HS-5 (cell line): ENCODE measurements around the gene TMTC3.

Experiments used
- DNase-seq: peaks from one replicate; pipeline ENCODE4 v3.0.0-alpha.2; 2012; ENCODE audit warnings: low read depth

Gene TMTC3

DNA sequence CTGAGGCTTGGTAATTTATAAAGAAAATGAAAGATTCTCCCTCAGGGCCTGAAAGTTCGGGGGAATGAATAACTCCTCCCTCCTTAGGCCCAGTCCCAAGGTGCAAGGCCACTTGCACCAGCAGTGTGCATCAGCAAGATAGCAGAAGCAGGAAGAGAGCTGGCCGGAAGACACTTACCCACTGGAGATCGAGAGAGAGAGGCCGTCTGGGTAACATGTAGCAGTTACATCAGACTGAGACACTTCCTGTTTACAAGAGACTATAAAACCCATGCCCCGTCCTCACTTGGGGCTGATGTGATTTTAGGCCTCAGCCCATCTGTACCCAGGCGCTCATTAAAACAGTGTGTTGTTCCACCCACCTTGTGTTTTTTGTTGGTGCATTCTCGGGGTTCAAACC is 85.2 kb downstream of the TMTC3 start:
- DNase-seq, result no peak

DNA sequence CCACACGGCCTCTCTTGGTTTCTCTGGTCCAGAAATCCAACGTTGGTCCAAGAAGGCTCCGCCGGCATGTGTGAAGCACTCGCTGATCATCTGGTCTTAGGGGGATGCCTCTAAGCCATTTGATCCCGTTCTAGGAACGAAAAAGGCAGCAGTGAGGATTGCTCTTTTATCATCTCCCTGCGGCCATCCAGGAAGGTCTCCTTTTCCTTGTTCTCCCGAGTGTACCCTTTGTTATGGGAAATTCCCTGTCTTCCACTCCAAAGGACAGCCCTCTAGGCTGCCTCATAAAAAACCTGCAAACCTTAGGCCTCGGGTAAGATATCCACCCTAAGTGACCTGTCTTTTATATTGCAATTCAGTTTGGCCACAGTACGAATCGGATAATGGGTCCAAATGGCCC is 85.8 kb downstream of the TMTC3 start:
- DNase-seq, result no peak

- DNase-seq, result no peak
Observed at GRCh38 chr12:88228720-88229119, 86.6 kb downstream of the TMTC3 start.

- no peak for DNase-seq
Observed at GRCh38 chr12:88230271-88230670, 88.2 kb downstream of the TMTC3 start.

DNA sequence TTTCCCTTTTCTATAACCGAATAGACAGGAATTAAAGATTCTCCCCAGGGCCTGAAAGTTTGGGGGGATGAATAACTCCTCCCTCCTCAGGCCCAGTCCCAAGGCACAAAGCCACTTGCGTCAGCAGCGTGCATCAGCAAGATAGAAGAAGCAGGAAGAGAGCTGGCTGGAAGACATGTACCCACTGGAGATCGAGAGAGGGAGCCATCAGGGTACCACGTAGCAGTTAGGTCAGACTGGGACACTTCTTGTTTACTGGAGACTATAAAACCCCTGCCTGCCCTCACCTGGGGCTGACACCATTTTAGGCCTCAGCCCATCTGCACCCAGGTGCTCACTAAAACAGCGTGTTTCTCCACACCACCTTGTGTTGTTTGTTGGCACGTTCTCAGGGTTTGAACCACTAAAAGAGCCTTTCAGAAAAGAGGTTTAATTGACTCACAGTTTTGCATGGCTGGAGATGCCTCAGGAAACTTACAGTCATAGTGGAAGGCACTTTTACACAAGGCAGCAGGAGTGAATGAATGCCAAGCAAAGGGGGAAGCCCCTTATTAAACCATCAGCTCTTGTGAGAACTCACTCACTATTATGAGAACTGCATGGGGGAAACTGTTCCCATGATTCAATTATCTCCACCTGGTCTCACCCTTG is 93.2 kb downstream of the TMTC3 start:
- no peak for DNase-seq

DNA sequence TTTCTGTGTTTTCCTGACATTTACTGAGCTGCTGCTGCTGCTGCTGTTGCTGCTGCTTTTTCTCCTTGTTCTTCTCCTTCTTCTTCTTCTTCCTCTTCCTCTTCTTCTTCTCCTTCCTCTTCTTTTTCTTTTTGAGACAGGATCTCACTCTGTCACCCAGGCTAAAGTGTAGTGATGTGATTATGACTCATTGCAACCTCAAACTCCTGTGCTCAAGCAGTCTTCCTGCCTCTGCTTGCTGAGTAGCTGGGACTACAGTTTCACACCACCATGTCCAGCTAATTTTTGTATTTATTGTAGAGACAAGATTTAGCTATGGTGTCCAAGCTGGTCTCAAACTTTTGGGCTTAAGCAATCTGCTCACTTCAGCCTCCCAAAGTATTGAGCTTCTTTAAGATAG is 95.8 kb downstream of the TMTC3 start:
- peak; percentile 43 for DNase-seq

DNA sequence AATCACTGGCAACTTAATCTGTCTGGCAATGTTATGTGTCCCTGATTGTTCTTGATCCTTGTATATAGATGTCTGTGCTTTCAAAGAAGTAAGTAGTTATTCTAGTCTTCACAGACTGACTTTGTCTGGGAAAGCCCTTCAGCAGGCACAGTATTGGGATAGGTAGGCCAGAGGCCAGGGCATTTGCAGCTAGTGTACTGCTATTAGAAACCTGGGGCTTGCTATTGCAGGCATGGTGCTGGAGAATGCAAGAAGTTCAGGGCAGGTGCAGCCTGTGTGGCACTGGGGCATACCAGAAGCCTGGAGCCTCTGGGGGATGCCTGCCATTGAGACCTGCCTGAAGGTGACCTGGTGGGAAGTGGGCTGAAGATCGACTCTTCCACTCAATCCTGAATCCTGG is 96.3 kb downstream of the TMTC3 start:
- no peak for DNase-seq

DNA sequence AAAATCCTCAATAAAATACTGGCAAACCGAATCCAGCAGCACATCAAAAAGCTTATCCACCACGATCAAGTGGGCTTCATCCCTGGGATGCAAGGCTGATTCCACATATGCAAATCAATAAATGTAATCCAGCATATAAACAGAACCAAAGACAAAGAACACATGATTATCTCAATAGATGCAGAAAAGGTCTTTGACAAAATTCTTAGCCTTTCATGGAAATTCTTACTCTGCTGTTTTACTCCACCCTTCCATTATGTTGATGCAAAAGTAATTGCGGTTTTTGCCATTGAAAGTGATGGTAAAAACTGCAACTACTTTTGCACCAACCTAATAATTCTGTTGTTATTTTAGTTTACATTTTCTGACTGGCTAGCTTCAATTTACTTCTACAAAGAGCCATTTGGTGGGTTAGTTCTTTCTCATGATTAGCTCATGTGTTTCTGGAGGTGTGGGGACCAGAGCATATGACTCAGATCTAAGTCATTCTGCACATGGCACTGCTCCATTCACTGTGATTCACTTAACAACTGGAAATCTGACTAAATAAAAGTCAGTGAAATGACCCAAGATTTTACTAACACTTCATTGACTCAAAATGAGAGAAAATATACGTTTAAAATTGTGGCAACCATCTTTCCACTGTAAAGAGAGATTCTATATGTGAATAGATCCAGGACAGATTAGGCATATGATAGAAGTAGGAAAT is 99.9 kb downstream of the TMTC3 start:
- DNase-seq, result peak; percentile 98

DNA sequence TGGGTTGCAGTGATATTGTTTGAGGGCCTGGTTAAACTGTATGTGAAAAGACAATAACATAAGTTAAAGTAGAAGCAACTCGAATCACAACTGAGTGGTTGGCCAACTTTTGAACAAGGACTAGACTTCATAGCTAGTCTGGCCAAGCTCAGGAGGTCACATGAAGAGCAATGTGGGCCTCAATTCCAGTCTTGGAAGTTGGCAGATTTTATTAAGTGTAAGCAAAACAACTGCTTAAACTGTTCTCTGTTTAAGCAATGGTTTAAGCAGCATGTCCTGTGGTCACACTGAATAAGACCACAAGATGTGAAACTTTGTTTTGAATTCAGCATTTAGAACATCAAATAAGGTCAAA is 100.4 kb downstream of the TMTC3 start:
- DNase-seq, result no peak

GRCh38 chr12:88242939-88243338 is 100.8 kb downstream of the TMTC3 start:
- DNase-seq, result no peak

GRCh38 chr12:88243982-88244381 is 101.9 kb downstream of the TMTC3 start:
- DNase-seq, result no peak

DNA sequence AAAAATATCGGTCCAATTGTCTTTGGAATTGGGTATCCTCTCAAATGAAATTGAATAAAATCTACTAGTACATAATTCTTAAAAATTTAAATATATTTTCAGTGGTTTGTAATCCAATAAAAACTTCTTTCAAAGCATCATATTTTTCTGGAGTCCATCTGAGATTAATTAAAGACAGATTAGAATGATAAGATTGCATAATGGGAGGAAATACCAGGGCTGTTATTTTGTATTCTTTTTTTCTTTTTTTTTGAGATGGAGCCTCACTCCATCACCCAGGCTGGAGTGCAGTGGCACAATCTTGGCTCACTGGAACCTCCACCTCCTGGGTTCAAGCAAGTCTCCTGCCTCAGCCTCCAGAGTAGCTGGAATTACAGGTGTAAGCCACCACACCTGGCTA is 103.8 kb downstream of the TMTC3 start:
- DNase-seq, result peak; percentile 18

- DNase-seq, result peak; percentile 74
Observed at GRCh38 chr12:88247241-88247643, 105.1 kb downstream of the TMTC3 start.

DNA sequence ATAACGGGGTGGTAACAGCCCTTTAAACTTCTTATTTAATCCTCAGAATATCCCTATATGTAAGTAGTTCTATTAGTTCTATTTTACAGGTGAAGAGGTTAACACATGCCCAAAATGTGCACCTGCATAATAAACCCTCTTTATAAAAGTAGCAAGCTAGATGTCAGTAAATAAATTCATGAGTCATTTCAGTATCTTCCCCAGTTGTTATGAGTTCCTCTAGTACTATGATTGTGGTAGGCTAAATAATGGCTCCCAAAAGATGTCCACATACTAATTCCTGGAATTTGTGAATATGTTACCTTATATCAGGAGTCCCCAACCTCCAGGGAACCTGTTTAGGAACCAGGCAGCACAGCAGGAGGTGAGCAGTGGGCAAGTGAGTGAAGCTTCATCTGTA is 106.5 kb downstream of the TMTC3 start:
- DNase-seq, result no peak
